Measurements from ENCODE around the gene IFFO2.

IFFO2 gene

DNA sequence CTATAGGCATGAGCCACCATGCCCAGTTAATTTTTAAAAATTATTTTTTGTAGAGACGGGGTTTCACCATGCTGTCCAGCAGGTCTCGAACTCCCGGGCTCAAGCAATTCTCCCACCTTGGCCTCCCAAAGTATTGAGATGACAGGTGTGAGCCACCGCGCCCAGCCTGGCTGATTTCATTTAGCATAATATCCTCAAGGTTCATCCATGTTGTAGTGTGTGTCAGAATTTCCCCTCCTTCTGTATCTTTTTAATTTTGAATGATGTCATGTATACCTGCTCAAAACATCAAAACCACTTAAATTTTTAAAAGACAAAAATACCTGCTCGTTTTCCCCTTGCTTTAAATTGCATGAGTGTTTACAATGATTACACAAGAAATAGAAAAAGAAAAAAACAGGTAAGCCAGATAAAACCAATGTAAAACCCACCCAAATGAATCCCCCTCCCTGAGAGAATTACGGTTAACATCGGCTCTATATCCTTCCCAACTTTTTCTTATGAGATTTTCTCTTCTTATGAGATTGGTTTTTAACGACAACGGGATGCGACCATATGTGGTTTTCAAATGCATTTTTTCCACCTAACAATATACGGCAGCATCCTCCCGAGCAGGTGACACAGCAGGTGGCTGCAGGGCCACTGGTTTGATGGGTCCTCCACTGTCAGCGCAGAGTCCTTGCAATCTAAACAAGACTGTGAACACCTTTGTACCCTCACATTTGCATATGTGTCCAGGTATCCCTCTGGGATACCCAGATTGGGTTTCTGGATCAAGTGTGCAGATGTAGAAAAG, 22.1 kb downstream of the IFFO2 start:
- DNase-seq: peak; percentile 47

DNA sequence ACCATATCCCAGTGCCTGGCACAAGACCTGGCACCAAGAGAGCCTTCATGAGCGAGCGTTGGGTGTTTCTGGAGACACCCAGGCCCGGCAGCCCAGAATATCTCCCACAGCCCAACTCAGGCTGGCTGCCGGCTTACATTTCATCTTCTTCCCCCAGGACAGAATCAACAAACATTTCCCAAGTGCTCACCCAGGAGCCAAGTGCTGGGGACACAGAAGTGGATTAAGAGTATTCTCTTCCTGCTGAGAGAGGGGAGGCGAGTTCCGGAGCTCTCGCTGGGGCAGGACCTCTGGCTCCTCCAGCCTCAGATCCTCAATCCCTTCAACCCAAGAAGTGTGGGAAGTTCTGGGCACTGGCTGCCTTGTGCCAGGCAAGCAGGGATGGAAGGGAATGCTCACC, 23.6 kb downstream of the IFFO2 start:
- no peak for DNase-seq

DNA sequence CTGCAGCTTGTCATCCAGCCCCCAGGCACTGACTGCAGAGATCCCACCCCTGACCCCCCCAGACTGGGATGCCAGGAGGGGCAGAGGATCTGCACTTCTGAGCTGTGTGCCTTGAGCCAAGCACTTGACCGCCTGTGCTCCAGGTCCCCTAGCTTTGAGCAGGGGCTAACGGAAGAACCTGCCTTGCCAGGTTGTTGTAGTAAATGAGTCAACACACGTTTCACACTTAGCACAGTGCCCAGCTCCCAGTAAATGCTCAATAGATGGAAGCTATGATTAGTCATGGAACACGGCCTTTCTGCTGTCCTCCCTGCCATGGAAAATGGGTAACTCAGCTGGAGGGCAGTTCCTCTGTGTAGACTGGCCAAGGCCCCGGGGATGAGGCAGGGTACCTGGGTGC, 24.1 kb downstream of the IFFO2 start:
- DNase-seq: no peak

DNA sequence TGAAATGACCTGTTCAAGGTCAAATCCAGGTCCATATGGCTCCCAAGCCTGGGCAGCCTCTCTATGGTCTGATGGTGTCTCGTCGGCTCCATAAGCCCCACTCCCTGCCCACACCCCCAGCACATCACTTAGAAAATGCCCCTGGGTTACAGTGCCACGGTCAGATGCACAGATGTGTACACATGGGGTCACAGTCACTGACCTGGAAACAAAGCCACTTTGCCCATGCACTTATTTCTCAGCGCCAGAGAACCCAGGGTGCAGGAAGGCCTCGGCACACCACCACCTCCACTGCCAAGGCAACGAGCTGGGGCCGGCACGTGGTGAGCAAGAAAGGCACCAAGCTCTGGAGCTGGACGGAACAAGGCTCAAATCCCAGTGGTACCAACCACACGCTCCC, 24.7 kb downstream of the IFFO2 start:
- no peak for DNase-seq

DNA sequence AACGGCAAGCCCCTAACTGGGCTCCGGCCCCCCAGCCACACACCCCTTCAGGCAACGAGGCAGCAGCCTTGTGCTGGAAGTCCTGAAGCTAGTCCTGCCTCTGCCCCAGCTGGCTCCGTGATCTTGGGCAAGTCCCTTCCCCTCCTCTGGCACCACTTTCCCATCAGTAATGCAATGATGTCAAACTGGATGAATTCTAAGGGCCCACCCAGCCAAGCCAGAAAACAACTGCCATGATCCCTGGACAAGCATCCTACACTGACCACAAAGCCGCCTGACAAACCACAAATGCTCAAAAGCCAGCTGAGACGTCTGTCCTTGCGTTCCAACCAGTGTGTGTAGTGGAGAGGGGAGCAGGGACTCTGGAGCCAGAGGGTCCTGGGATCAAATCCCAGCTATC, 26.8 kb downstream of the IFFO2 start:
- DNase-seq: no peak

DNA sequence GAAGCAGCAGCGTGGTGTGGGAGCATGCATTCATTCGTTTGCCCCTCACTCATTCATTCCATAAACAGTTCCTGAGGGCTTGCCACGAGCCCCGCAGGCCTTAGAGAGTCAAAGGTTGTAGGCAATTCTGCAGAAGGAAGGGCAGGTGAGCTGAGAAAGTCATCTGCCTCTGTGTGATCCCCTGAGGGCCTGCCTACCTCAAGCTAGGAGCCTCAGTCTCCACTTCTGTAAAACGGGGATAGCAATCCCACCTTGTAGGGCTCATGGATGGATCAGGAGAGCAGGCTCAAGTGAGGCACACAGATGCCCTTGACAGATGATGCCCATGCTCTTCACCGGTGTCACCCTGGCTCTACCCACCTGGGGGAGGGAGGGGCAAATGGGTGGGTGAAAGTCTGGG, 27.5 kb downstream of the IFFO2 start:
- no peak for DNase-seq

DNA sequence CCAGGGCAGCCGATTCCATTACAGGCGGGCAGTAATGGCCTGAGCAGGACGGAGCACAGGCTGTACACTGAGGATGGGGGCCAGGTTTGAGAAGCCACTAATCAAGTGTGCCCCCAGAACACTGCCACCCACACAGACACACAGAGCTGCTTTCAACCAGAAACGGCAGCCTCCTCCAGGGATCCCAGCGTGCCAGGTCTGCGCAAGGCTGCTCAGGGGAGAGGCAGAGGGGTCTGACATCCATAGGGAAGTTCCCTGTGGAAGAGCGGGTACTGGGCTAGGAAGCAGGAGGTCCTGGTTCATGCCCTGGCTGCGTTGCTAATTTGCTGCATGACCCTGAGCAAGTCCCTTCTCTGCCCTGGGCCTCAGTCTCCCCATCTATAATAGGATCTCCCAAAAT, 28.1 kb downstream of the IFFO2 start:
- no peak for DNase-seq

DNA sequence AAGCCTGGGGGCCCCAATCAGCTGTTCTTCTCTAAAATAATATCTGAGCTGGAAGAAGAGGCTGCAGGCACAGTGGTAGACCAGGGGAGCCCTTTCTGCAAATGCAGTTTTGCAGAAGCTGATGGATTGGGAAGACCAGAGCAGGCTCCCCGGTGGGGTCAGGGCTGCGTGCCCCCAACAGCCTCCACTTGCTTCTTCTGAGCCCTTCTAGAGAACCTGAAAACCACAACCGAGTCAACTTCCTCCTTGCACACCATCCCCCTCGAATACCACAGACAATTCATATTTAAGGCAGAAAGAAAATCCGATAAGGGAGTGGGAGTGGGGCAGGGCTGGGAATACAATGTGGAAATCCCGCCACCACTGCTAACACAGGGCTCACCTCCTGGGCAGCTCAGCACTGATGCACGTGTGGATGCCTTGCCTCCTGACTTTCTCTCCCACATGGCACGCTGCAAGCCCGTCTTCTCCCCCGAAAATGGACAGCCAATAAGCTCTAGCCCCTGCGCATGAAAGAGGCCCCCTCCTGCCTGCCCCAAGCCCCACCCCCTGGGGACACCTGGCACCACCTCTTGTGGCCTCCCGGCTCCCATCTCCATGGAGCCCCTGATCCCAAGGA, 28.7 kb downstream of the IFFO2 start:
- DNase-seq: peak; percentile 65

DNA sequence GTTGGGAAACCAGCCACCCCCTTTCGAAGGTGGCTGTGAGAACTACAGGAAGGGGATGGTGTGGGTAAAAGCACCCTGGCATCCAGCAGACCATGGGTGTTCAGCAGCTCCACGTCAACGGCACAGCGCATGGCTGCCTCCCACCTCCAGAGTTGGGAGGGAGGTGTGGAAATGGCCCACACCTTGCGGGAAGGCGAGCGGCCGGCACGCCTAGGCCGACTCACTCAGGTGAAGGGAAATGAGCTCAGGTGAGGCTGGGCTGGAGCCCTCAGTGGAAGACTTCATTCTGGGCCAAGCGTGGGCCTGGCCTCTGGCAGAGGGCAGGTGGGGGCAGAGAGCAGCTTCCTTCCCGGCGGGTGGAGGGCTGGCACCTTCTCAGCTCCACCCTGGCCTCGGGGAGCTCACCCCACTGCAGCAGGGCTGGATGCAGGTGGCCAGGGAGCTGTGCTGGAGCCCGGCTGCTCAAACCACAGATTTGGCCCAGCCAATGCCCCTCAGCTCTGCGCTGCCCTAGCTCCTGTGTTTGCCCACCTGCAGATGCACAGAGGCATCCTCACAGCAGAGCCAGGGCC, 29.3 kb downstream of the IFFO2 start:
- peak; percentile 65 for DNase-seq

DNA sequence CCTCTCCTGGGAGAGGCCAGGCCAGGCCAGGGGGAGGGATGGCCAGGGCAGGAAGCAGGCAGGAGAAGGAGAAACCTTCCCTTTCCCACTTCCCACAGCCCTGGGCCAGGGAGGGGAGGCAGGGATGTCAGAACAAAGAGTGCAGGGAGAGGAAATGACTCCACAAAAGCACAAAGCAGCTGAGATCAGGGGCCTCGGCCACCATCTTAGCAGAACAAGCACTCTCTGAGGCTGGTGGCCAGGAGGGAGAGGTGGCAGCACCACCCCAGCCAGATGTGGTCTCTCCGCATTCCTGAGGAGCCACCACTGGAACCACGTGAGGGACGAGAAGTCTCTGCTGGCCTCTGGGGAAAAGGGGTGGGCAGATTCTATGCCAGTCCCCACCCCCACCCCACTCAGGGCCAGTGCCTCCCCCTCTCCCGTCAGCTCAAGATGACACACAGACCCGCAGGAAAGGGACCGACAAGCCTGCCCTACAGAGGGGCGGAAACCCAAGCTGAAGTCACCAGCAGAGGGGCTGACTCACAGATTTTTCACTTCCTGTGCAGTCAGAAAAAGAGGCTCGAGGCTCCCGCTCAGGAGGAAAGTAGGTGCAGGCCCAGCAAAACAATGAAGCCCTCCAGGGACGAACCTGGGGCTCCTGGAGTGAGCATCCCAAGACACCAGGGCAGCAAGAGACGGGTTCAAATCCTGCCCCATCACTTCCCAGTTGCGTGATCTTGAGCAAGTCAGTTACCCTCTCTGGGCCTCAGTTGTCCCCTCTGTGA, 30.0 kb downstream of the IFFO2 start:
- peak; percentile 91 for DNase-seq

DNA sequence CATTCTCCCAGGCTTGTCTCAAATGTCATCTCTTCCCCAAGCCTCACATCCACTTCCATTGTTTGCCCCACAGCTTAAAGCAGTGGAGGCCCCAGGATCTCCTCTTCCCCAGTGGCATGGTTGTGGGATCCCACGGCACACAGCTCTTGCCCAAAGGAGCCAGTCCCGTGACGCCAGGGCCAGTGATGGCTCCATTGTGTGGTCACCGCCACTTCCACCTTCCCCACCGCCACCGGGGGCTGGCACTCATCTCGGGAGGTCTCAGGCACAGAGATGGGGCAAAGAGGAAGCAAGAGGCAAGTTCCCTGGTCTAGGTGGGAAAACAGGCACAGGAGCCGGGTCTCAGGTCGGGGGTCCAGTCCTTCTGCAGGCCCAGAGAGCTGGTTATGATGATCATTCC, 31.2 kb downstream of the IFFO2 start:
- DNase-seq: no peak

DNA sequence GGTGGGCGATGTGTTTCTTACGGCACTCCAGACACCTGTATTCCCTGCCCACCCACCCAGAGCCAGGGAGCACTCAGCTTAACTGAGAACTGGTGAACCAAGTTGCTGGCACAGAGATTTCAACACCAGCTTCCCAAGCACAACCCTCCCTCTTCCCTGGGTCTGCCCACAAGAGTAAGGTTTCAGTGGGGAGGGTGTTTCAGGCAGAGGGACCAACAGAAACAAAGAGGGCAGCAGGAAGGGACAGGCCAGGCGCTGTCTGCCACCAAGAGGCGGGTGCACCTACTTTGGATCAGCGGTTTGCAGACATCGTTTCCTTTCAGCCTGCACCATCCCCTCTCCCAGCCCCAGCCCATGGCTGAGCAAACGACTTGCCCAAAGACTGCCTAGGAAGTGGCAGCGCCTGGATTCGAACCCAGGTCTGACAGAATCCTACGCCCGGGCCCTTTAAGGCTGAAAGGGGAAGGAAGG, 32.2 kb downstream of the IFFO2 start:
- DNase-seq: peak; percentile 50

DNA sequence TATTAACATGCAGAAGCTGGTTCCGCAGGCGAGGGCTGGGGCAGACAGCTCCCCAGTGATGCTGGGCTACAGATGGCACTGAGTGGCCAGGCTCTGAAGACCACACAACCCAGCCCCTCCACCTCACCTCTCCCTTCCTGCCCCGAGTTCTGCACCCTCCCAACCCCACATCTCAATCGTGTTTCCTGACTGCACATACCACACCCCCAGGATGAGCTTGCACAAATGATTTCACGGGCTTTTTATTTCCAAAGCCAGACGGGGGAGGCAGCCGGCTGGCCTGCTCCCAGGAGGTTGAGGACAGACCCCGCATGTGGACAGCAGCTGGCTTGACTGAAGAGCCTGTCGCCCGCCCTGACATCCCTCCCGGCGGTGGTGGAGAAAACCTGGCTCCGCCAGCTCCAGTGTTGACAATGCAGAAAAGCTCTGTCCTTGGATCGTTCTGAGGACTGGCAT, 32.7 kb downstream of the IFFO2 start:
- peak; percentile 46 for DNase-seq

DNA sequence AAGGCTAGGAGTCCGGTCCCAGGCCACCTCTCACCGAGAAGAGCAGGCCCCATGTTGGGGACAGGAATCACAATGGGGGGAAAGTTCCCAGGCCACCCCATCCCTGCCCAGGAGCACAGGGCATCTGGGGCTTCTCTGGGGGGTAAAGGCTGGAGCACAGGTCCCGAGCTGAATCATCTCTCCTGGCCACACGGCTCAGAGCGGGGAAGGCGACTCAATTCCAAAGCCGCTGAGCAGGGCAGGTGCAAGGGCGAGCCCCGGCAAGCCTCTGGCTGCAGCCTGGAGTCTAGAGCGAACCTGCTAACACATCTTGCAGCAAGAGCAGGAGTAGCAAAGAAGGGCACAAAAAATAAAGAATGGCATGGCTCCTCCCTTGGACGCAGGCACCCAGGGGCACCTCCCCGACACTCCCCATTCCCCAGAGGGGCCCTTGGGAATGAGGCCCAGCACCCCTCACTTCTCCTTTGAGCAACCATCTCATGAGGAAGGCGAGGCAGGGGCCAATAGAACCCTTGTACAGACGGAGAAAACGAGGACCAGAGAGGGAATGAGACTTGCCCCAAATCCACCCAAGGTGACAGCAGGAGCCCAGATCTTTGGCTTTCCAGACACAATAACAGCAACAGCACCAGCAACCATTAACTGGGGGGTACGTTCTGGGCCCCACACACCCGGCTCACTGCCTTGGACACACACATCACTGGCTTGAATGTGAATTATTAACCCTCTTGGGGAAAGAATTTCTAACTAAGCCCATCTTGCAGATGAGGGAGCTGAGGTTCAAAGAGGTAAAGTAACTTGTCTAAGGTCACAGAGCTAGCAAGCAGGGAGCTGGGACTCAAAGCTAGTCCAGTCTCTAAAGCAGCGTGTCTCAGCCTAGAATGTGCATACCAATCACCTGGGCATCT, 33.4 kb downstream of the IFFO2 start:
- no peak for DNase-seq

DNA sequence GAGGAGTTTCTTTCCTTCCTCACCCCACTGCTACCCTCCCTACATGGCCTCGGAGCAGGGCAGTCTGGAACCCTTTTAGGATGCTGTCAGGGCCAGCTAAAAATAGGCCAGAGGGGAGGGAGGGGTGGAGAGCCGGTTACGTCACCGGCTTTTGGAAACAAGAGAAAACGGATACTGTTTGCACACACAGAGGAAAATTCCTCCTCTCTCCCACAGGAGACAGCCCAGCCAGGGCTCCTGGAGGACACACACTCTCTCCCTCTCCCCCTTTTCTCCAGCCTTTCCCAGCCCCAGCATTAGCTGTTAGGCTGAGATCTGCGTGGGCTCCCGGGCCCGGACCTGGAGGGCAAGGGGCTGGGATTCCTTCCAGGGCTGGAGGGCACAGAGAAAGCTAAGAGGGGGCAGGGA, 34.2 kb downstream of the IFFO2 start:
- DNase-seq: no peak

DNA sequence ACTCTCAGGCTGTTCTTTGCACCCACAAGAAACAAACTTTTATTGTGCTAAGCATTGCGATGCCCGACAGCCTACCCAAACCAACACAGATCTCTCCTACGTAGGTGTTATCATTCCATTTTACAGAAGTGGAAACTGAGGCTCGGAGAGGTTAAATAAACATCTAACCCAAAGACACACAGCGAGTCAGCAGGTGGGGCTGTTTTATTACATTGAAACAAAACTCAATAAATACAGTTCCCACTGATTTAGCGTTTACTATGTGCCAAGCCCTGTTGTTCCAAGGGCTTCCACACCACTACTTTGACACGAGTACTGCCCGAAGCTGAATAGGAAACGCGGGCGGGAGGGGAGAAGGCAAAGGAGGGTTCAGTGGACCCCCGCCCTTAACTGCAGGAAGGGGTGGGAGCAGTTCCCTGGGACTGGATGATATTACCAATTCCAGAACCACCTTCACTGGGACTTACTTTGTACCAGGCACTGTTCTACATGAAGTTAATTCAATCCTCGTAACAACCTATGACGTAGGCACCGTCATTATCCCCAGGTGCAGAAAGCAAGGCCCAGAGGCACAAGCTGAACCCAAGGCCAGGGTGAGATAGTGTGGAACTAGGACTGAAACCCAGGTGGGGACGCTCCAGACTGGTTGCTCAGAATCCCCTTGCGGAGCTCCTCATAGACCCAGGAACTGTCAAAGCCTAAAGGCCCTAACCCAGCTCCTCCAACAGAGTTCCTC, 34.8 kb downstream of the IFFO2 start:
- DNase-seq: no peak

DNA sequence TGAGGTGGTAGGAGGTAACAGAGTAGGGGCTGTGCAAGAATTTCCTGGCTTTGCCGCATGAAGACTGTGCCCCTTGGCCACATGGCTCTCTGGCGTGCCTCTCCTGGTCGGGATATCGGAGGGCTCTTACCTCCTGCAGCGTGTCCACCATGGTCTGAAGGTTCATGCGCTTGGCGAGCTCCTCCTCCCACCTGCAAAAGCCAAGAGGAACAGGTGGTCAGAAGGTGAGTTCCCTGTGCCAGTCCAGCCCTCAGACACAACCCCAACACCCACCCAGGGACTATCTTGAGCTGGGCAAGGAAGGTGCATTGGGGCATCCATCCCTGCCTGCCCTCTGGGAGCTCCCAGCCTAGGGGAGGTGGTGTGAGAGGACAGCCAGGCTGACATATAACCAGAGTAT, 35.5 kb downstream of the IFFO2 start:
- DNase-seq: no peak

DNA sequence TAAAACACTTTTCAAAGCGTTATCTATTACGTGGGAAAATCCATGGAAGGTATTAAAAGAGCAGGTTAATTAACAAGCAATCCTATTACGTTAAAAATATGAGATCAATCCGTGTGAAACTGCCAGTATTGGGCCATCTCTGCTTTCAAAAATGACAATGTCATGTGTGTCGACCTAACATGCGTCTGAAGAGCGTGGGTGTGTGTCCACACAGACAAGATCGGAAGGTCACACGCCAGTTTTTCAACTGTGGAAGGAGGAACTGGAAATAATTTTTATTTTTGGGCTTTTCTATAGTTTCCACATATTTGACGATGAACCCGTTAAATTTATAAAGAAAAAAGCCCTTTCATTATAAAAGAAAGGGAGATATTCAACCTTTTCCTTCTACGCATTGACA, 36.5 kb downstream of the IFFO2 start:
- DNase-seq: no peak

DNA sequence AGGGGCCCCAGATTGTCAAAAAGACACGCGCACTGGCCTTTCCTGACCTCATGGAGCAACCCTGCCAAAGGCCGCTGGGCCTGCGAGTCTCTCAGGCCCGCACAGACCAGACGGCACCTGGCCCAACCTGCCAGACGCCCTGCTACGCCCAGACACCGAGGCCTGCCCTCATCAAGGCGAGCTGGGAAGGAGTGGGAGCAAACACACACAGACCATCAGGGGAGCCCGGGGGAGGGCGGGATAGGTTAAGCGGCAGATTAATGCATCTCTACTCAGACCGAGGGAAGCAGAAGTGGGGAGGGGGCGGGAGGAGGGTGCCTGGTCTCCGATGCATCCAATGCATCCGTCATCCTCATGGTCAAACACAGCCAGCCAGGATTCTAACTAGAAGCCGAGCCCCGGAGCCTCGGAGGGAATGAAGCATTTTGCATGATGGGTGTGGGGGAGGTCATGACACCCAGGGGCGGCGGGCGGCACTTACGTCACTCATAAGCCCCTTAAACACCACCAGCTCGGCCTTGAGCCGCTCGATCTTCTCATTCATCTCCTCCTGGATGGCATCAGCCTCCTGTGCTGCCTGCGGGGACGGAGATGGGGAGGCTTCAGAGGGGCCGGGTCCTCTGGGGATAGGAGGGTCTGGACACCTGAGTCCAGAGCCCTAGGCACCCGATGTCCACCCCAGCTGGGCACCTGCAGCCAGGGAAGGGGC, 37.1 kb downstream of the IFFO2 start:
- DNase-seq: no peak

DNA sequence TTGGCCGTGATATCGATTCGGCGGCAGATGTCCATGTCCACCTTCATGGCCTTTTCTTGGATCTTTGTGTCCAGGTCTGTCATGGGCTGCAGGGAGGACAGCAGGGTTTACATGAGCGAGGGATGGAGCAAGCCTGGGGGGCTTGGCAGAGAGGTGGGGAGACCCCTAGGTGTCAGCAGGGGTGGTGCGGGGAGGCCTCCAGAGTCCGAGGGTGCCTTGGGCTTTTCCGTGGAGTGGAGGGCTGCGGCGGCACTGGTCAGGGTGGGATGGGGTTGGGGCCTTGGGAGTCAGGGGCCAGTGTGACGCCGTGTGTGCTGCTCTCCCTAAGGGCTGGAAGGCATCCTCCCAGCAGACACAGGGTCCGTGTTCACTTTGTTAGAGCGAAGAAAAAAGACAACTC, 38.1 kb downstream of the IFFO2 start:
- DNase-seq: no peak

Measured in CD4-positive, alpha-beta T cell treated with Interleukin-6 for 4 hours (primary cell).